ENCODE data around the gene RAP1GDS1.

- no peak for TF ChIP-seq EZH2 (IDR thresholded peaks at IDR 0.05; ENCODE audit: low read length, unreplicated experiment)
- no peak for TF ChIP-seq CTCF (conservative IDR thresholded peaks at IDR 0.05; ENCODE audit: low read depth, low read length)
- no peak for TF ChIP-seq EZH2phosphoT487 (IDR thresholded peaks at IDR 0.05; ENCODE audit: borderline replicate concordance, low read length)
Observed at GRCh38 chr4:98338761-98339438, 77.7 kb downstream of the RAP1GDS1 start.
